ENCODE measurements around the gene PEX14.

PEX14 gene

GRCh38 chr1:10629816-10630571, 155.2 kb downstream of the PEX14 start:
- no peaks in the 10 kb centered on the region for H3K27me3 ChIP-seq (ENCODE audit: insufficient read depth, low read depth, severe bottlenecking)
- H3K4me3 ChIP-seq (ENCODE audit: low read depth, low read length): no peak overlapping the region
- no peaks in the 10 kb centered on the region for H3K9me3 ChIP-seq (ENCODE audit: severe bottlenecking)
- peaks cover 3% of the 10 kb centered on the region; the same call in 1 of the 2 replicates for H3K36me3 ChIP-seq
- TF ChIP-seq CTCF (IDR thresholded peaks at IDR 0.05; ENCODE audit: low read depth, low read length): peak; percentile 45
- peak; percentile 40 for DNase-seq
- H3K27ac ChIP-seq: peak overlapping the region; percentile 36

- Histone ChIP-seq H3K4me3 (ENCODE audit: low read depth, low read length) (no peak overlapping the region), H3K27ac (peak overlapping the region; percentile 36), H3K9me3 (ENCODE audit: severe bottlenecking) (no peaks in the 10 kb centered on the region), H3K27me3 (ENCODE audit: insufficient read depth, low read depth, severe bottlenecking) (no peaks in the 10 kb centered on the region), H3K36me3 (peaks cover 3% of the 10 kb centered on the region; the same call in 1 of the 2 replicates)
- DNase-seq: no peak
- TF ChIP-seq CTCF (IDR thresholded peaks at IDR 0.05; ENCODE audit: low read depth, low read length): no peak
Observed at GRCh38 chr1:10630661-10631120, 155.9 kb downstream of the PEX14 start.

- DNase-seq: no peak
- Histone ChIP-seq H3K27me3 (ENCODE audit: insufficient read depth, low read depth, severe bottlenecking) (no peaks in the 10 kb centered on the region), H3K36me3 (peaks cover 3% of the 10 kb centered on the region; the same call in 1 of the 2 replicates), H3K9me3 (ENCODE audit: severe bottlenecking) (no peaks in the 10 kb centered on the region), H3K4me3 (ENCODE audit: low read depth, low read length) (no peak overlapping the region), H3K27ac (peak overlapping the region; percentile 36; the same call in 1 of the 2 replicates)
- TF ChIP-seq CTCF (IDR thresholded peaks at IDR 0.05; ENCODE audit: low read depth, low read length): no peak
Observed at GRCh38 chr1:10631121-10631810, 156.5 kb downstream of the PEX14 start.

GRCh38 chr1:10631811-10632593, 157.3 kb downstream of the PEX14 start:
- no peak for TF ChIP-seq CTCF (IDR thresholded peaks at IDR 0.05; ENCODE audit: low read depth, low read length)
- H3K36me3 ChIP-seq: peaks cover 3% of the 10 kb centered on the region
- no peaks in the 10 kb centered on the region for H3K27me3 ChIP-seq (ENCODE audit: insufficient read depth, low read depth, severe bottlenecking)
- no peak for DNase-seq
- no peak overlapping the region for H3K27ac ChIP-seq
- H3K4me3 ChIP-seq (ENCODE audit: low read depth, low read length): no peak overlapping the region
- H3K9me3 ChIP-seq (ENCODE audit: severe bottlenecking): no peaks in the 10 kb centered on the region

- Histone ChIP-seq H3K27ac (no peak overlapping the region), H3K36me3 (peaks cover 3% of the 10 kb centered on the region), H3K4me3 (ENCODE audit: low read depth, low read length) (no peak overlapping the region), H3K9me3 (ENCODE audit: severe bottlenecking) (no peaks in the 10 kb centered on the region), H3K27me3 (ENCODE audit: insufficient read depth, low read depth, severe bottlenecking) (no peaks in the 10 kb centered on the region)
- DNase-seq: no peak
- TF ChIP-seq CTCF (IDR thresholded peaks at IDR 0.05; ENCODE audit: low read depth, low read length): no peak
Observed at GRCh38 chr1:10632691-10633090, 157.9 kb downstream of the PEX14 start.
